Liver (tissue), 3 donors: Measurements from ENCODE around the gene KCNJ12.
"Not testable (repeated sequence)": the region's sequence is repeated elsewhere in the genome, so short reads cannot be mapped to it uniquely, and the experiment has no call there.

Experiments used
- EGR1 ChIP-seq, 2 donors: IDR thresholded peaks; 2 replicates each; pipeline ENCODE4 v1.6.1; 2016 to 2018; ENCODE audit warnings: antibody characterized with exemption in 2 of 2, low read depth in 2 of 2
- FOXA1 ChIP-seq: IDR thresholded peaks from 2 replicates; pipeline ENCODE4 v1.6.1; 2016; ENCODE audit warnings: antibody characterized with exemption
- GABPA ChIP-seq, 2 donors: IDR thresholded peaks in 1 of 2; conservative IDR thresholded peaks in 1 of 2; 2 replicates each; pipeline ENCODE4 v1.6.1; 2016; ENCODE audit warnings: antibody characterized with exemption in 2 of 2, mild to moderate bottlenecking in 1 of 2, moderate library complexity in 1 of 2
- RAD21 ChIP-seq, 2 donors: IDR thresholded peaks; 2 replicates each; pipeline ENCODE4 v1.6.1; 2016; ENCODE audit warnings: antibody characterized with exemption in 2 of 2, mild to moderate bottlenecking in 2 of 2
- TF ChIP-seq, protein P1 (sequence below): fragments of 150-350 bp; IDR thresholded peaks from 2 replicates; pipeline ENCODE4 v1.5.1; 2017; ENCODE audit warnings: improper control_type of control experiment, low read depth, low read length; ENCODE audit not compliant: missing input control
- TF ChIP-seq, protein P2 (sequence below): IDR thresholded peaks from 2 replicates; pipeline ENCODE4 v1.6.1; 2016; ENCODE audit warnings: antibody characterized with exemption, mild to moderate bottlenecking
- TF ChIP-seq, protein P3 (sequence below): IDR thresholded peaks from 2 replicates; pipeline ENCODE4 v1.6.1; 2016; ENCODE audit warnings: antibody characterized with exemption
- donor health status: healthy.
- donor health status: healthy.

DNA sequence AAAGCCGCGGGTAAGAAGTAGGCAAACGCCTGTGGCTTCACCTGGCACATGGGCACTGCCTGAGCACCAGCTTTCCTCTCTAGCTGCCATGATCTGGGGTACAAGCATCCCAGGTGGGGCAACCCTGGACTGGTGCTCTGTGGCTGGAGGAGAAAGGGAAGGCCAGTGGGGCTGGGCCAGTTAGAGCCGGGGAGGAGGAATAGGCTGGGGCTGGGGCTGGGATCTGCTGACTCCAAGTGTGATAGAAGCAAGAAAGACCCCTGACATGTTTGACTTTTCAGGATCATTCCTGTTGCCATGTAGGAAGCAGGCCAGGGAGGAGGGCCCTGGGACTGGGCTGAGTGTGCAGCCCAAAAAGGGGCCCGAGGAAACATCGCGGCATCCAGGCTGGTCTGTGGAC is 48.5 kb downstream of the KCNJ12 start:
- TF ChIP-seq, protein P1, sequence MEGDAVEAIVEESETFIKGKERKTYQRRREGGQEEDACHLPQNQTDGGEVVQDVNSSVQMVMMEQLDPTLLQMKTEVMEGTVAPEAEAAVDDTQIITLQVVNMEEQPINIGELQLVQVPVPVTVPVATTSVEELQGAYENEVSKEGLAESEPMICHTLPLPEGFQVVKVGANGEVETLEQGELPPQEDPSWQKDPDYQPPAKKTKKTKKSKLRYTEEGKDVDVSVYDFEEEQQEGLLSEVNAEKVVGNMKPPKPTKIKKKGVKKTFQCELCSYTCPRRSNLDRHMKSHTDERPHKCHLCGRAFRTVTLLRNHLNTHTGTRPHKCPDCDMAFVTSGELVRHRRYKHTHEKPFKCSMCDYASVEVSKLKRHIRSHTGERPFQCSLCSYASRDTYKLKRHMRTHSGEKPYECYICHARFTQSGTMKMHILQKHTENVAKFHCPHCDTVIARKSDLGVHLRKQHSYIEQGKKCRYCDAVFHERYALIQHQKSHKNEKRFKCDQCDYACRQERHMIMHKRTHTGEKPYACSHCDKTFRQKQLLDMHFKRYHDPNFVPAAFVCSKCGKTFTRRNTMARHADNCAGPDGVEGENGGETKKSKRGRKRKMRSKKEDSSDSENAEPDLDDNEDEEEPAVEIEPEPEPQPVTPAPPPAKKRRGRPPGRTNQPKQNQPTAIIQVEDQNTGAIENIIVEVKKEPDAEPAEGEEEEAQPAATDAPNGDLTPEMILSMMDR, result not testable (repeated sequence)
- TF ChIP-seq EGR1 (IDR thresholded peaks at IDR 0.05; ENCODE audit: low read depth in 2 of 2); FOXA1; GABPA (IDR thresholded peaks at IDR 0.05 in 1 of 2, conservative IDR thresholded peaks at IDR 0.05 in 1 of 2); RAD21 (IDR thresholded peaks at IDR 0.05): not testable (repeated sequence)
- TF ChIP-seq, protein P2, sequence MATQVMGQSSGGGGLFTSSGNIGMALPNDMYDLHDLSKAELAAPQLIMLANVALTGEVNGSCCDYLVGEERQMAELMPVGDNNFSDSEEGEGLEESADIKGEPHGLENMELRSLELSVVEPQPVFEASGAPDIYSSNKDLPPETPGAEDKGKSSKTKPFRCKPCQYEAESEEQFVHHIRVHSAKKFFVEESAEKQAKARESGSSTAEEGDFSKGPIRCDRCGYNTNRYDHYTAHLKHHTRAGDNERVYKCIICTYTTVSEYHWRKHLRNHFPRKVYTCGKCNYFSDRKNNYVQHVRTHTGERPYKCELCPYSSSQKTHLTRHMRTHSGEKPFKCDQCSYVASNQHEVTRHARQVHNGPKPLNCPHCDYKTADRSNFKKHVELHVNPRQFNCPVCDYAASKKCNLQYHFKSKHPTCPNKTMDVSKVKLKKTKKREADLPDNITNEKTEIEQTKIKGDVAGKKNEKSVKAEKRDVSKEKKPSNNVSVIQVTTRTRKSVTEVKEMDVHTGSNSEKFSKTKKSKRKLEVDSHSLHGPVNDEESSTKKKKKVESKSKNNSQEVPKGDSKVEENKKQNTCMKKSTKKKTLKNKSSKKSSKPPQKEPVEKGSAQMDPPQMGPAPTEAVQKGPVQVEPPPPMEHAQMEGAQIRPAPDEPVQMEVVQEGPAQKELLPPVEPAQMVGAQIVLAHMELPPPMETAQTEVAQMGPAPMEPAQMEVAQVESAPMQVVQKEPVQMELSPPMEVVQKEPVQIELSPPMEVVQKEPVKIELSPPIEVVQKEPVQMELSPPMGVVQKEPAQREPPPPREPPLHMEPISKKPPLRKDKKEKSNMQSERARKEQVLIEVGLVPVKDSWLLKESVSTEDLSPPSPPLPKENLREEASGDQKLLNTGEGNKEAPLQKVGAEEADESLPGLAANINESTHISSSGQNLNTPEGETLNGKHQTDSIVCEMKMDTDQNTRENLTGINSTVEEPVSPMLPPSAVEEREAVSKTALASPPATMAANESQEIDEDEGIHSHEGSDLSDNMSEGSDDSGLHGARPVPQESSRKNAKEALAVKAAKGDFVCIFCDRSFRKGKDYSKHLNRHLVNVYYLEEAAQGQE, result not testable (repeated sequence)
- TF ChIP-seq, protein P3, sequence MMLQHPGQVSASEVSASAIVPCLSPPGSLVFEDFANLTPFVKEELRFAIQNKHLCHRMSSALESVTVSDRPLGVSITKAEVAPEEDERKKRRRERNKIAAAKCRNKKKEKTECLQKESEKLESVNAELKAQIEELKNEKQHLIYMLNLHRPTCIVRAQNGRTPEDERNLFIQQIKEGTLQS, result not testable (repeated sequence)
